GM23338 (cell line): ENCODE data around the gene DGLUCY. TPM values are rescaled to one million over a fixed set of nuclear protein-coding genes. Genes with fewer than 3 reads are reported as not detected.
A peak's percentile ranks its signal among the peaks of the same experiment; 100 is the strongest.

Source experiments
- ATAC-seq: fragments of 200-7000 bp; cut with Tn5 transposase; 3 replicates; pipeline ENCODE4 v1.9.1; 2020
- DNase-seq: peaks from one replicate; pipeline ENCODE4 v3.0.0-alpha.2; 2015; ENCODE audit warnings: low spot score
- H2AFZ ChIP-seq: fragments of 200-600 bp; sonication (generic); 2 replicates; pipeline ENCODE4 v1.8.0; 2016; ENCODE audit warnings: antibody characterized with exemption, mild to moderate bottlenecking, moderate library complexity
- H3F3A ChIP-seq: fragments of 200-600 bp; sonication (generic); replicated peaks from 2 replicates; pipeline ENCODE4 v1.8.0; 2017; ENCODE audit warnings: antibody characterized with exemption, mixed run types, low read depth
- H3K27ac ChIP-seq: fragments of 200-600 bp; sonication (generic); 2 replicates; pipeline ENCODE4 v1.6.1; 2016; ENCODE audit warnings: low read depth
- H3K27me3 ChIP-seq: fragments of 200-600 bp; sonication (generic); 2 replicates; pipeline ENCODE4 v1.8.0; 2016; ENCODE audit warnings: mild to moderate bottlenecking, mixed run types, moderate library complexity; ENCODE audit not compliant: insufficient read depth
- H3K36me3 ChIP-seq: fragments of 200-600 bp; sonication (generic); 2 replicates; pipeline ENCODE4 v1.8.0; 2016; ENCODE audit warnings: mild to moderate bottlenecking; ENCODE audit not compliant: insufficient read depth
- H3K4me1 ChIP-seq: fragments of 200-600 bp; sonication (generic); 2 replicates; pipeline ENCODE4 v1.8.0; 2016; ENCODE audit warnings: mild to moderate bottlenecking, moderate library complexity; ENCODE audit not compliant: insufficient read depth
- H3K4me2 ChIP-seq: fragments of 200-600 bp; sonication (generic); 2 replicates; pipeline ENCODE4 v1.7.1; 2017; ENCODE audit warnings: mixed run types
- H3K4me3 ChIP-seq: fragments of 200-600 bp; sonication (generic); 2 replicates; pipeline ENCODE4 v1.6.1; 2016; ENCODE audit warnings: mixed run types
- H3K79me2 ChIP-seq: fragments of 200-600 bp; sonication (generic); replicated peaks from 2 replicates; pipeline ENCODE4 v1.8.0; 2017; ENCODE audit warnings: mild to moderate bottlenecking; ENCODE audit not compliant: insufficient read depth
- H3K9me2 ChIP-seq: fragments of 200-600 bp; sonication (generic); 2 replicates; pipeline ENCODE4 v1.8.0; 2017; ENCODE audit not compliant: insufficient read depth
- H4K20me1 ChIP-seq: fragments of 200-600 bp; sonication (generic); replicated peaks from 2 replicates; pipeline ENCODE4 v1.8.0; 2017; ENCODE audit warnings: mild to moderate bottlenecking; ENCODE audit not compliant: insufficient read depth
- H3K27ac Mint-ChIP-seq: 2 replicates; pipeline ENCODE4 v1.8.0; 2020; ENCODE audit warnings: inconsistent platforms, mild to moderate bottlenecking, moderate library complexity, mixed read lengths
- H3K27me3 Mint-ChIP-seq: 3 replicates; pipeline ENCODE4 v1.8.0; 2022; ENCODE audit warnings: low read depth, mild to moderate bottlenecking, moderate library complexity, mixed read lengths, inconsistent platforms; ENCODE audit not compliant: insufficient read depth, poor library complexity
- H3K36me3 Mint-ChIP-seq: 3 replicates; pipeline ENCODE4 v1.8.0; 2021; ENCODE audit warnings: low read depth, mild to moderate bottlenecking, inconsistent platforms, moderate library complexity, mixed read lengths
- H3K4me1 Mint-ChIP-seq: 3 replicates; pipeline ENCODE4 v1.8.0; 2020; ENCODE audit warnings: mild to moderate bottlenecking, inconsistent platforms, mixed read lengths
- H3K4me3 Mint-ChIP-seq: 3 replicates; pipeline ENCODE4 v1.8.0; 2021; ENCODE audit warnings: moderate library complexity, mild to moderate bottlenecking, inconsistent platforms, mixed read lengths
- H3K9me3 Mint-ChIP-seq: 3 replicates; pipeline ENCODE4 v1.8.0; 2020; ENCODE audit warnings: moderate library complexity, mild to moderate bottlenecking, inconsistent platforms, mixed read lengths
- CREB1 ChIP-seq: fragments of 250-450 bp; sonication (Bioruptor Pico); IDR thresholded peaks from 2 replicates; pipeline ENCODE4 v1.5.0; 2020; ENCODE audit warnings: low read depth, mild to moderate bottlenecking, moderate library complexity
- CTCF ChIP-seq, 2 experiments: fragments of 200-600 bp in 1 of 2; sonication (generic) in 1 of 2; conservative IDR thresholded peaks; 2 replicates each; pipeline versions ENCODE4 v1.5.1 to v1.6.1; 2016 to 2017; ENCODE audit warnings: antibody characterized with exemption in 2 of 2, low read depth in 2 of 2, mild to moderate bottlenecking in 2 of 2, moderate library complexity in 1 of 2
- POLR2AphosphoS5 ChIP-seq: IDR thresholded peaks from 2 replicates; pipeline ENCODE4 v1.6.1; 2016; ENCODE audit warnings: antibody characterized with exemption, low read depth
- ZNF114 ChIP-seq: fragments of 250-450 bp; sonication (Bioruptor Pico); IDR thresholded peaks from 2 replicates; pipeline ENCODE4 v1.5.0; 2020; ENCODE audit warnings: mild to moderate bottlenecking, moderate library complexity
- ZNF331 ChIP-seq: fragments of 250-450 bp; sonication (Bioruptor Pico); IDR thresholded peaks from 2 replicates; pipeline ENCODE4 v1.5.0; 2020; ENCODE audit warnings: low read depth, mild to moderate bottlenecking, moderate library complexity
- polyA plus RNA-seq: library from polyadenylated mRNA; unstranded; fragments of >200 nt; fragmentation: Nextera tagmentation; extraction: Ambion mirVana; gene quantifications from 2 replicates; pipeline ENCODE4 v1.2.1, GENCODE V29; 2016
- total RNA-seq: library from RNA; depleted of rRNA; stranded (reverse); fragments of >200 nt; shearing (Covaris generic); gene quantifications from 2 replicates; pipeline ENCODE4 v1.2.3, GENCODE V29; 2014

DGLUCY gene
- total and polyA plus RNA-seq, 2 experiments from 2014 or later = 14.6 to 31.6 TPM

- TF ChIP-seq ZNF331 (CRISPR knock-in tag) (no peak), CREB1 (CRISPR knock-in tag) (no peak), ZNF114 (CRISPR knock-in tag) (no peak), POLR2AphosphoS5 (no peak), CTCF (conservative IDR thresholded peaks at IDR 0.05; ENCODE audit: low read depth in 2 of 2) (no peak)
Measured at GRCh38 chr14:91257328-91258010, 143.6 kb downstream of the DGLUCY start (continued).

- no peak overlapping the region; the same call in 1 of the 2 replicates for H3K27ac Mint-ChIP-seq
- no peak for ATAC-seq
Measured at GRCh38 chr14:91258011-91258618, 144.2 kb downstream of the DGLUCY start.

More at GRCh38 chr14:91258011-91258618, 144.2 kb downstream of the DGLUCY start:
- peaks cover 4% of the 10 kb centered on the region; the same call in 1 of the 2 replicates for H3K4me1 ChIP-seq
- H3K4me3 ChIP-seq = no peak overlapping the region
- TF ChIP-seq CTCF (conservative IDR thresholded peaks at IDR 0.05; ENCODE audit: low read depth in 2 of 2) = no peak
- peaks cover 15% of the 10 kb centered on the region for H3K27me3 Mint-ChIP-seq
- no peak for DNase-seq
- H2AFZ ChIP-seq = peak overlapping the region; percentile 47; the same call in 1 of the 2 replicates
- no peaks in the 10 kb centered on the region for H3K36me3 Mint-ChIP-seq
- no peaks in the 10 kb centered on the region for H3K79me2 ChIP-seq
- H3K4me3 Mint-ChIP-seq = no peak overlapping the region
- H3K9me3 Mint-ChIP-seq = no peaks in the 10 kb centered on the region; the same call in 2 of the 3 replicates
- peaks cover 17% of the 10 kb centered on the region for H3K4me1 Mint-ChIP-seq
- H3K9me2 ChIP-seq = no peaks in the 10 kb centered on the region
- H3K36me3 ChIP-seq = no peaks in the 10 kb centered on the region
- H3K27ac ChIP-seq = no peak overlapping the region
- H4K20me1 ChIP-seq = no peaks in the 10 kb centered on the region
- H3K27me3 ChIP-seq = peaks cover 18% of the 10 kb centered on the region
- H3F3A ChIP-seq = 0 out of 2 replicates have a peak, but pooled peaks cover 5% of the 10 kb centered on the region
- H3K4me2 ChIP-seq = no peak overlapping the region
